Cardiac fibroblast (primary cell): ENCODE results near the gene PTS.

Experiments used
- DNase-seq, 2 donors: peaks; one replicate each; pipeline versions ENCODE4 v3.0.0 to v3.0.0-alpha.2; 2010; ENCODE audit warnings: low read depth in 2 of 2
- H3K4me3 ChIP-seq, 2 donors: replicated peaks in 1 of 2; 1 replicate in 1 of 2; 2 replicates in 1 of 2; pipeline ENCODE4 v1.5.1; 2011; ENCODE audit warnings: low read depth in 2 of 2, low read length in 2 of 2, mild to moderate bottlenecking in 2 of 2, moderate library complexity in 1 of 2
- CTCF ChIP-seq: IDR thresholded peaks from one replicate; pipeline ENCODE4 v1.5.1; 2011; ENCODE audit warnings: low read depth, mild to moderate bottlenecking, low read length, inconsistent platforms

The PTS gene

GRCh38 chr11:112211536-112211935, 14.7 kb upstream of the PTS start:
- no peak for DNase-seq
- no peak for TF ChIP-seq CTCF
- no peak overlapping the region for H3K4me3 ChIP-seq

- no peak for TF ChIP-seq CTCF
- no peak overlapping the region for H3K4me3 ChIP-seq
- no peak for DNase-seq
Observed at GRCh38 chr11:112212290-112212689, 13.9 kb upstream of the PTS start.

- DNase-seq, result peak in 1 of 2 donors; percentile 45
- no peak overlapping the region for H3K4me3 ChIP-seq
- TF ChIP-seq CTCF, result no peak
Observed at GRCh38 chr11:112212710-112213109, 13.5 kb upstream of the PTS start.

- no peak overlapping the region for H3K4me3 ChIP-seq
- DNase-seq, result peak; percentile 30 to 37
- no peak for TF ChIP-seq CTCF
Observed at GRCh38 chr11:112213753-112214152, 12.5 kb upstream of the PTS start.

- no peak for DNase-seq
- no peak overlapping the region for H3K4me3 ChIP-seq
- no peak for TF ChIP-seq CTCF
Observed at GRCh38 chr11:112215621-112216020, 10.6 kb upstream of the PTS start.

- no peak for TF ChIP-seq CTCF
- DNase-seq, result peak in 1 of 2 donors; percentile 63
- no peak overlapping the region for H3K4me3 ChIP-seq
Observed at GRCh38 chr11:112216561-112217105, 9.6 kb upstream of the PTS start.
